Stomach (tissue), 9 donors: ENCODE data around the gene TRAPPC8. TPM values are rescaled to one million over a fixed set of nuclear protein-coding genes. Genes with fewer than 3 reads are reported as not detected.

Source experiments
- DNase-seq, 2 donors: peaks; one replicate each; pipeline versions ENCODE4 v3.0.0 to v3.0.0-alpha.2; 2013 to 2019
- H3K27ac ChIP-seq, 5 donors: fragments of 200-600 bp in 4 of 5; sonication (generic) in 4 of 5; one replicate each; pipeline ENCODE4 v1.5.1; 2013 to 2019; ENCODE audit warnings: mild to moderate bottlenecking in 1 of 5, moderate library complexity in 1 of 5
- H3K27me3 ChIP-seq, 3 donors: fragments of 200-600 bp; sonication (generic); one replicate each; pipeline ENCODE4 v1.5.1; 2017 to 2019; ENCODE audit warnings: mixed run types in 1 of 3
- H3K36me3 ChIP-seq, 4 donors: fragments of 200-600 bp; sonication (generic); 1 replicate in 3 of 4; 2 replicates in 1 of 4; pipeline ENCODE4 v1.5.1; 2016 to 2019
- H3K4me1 ChIP-seq, 4 donors: fragments of 200-600 bp; sonication (generic); one replicate each; pipeline ENCODE4 v1.5.1; 2016 to 2019
- H3K4me3 ChIP-seq, 4 donors: fragments of 200-600 bp; sonication (generic) in 3 of 4; one replicate each; pipeline ENCODE4 v1.5.1; 2016 to 2019; ENCODE audit warnings: mild to moderate bottlenecking in 1 of 4
- H3K9me3 ChIP-seq, 4 donors: fragments of 200-600 bp; sonication (generic); one replicate each; pipeline ENCODE4 v1.5.1; 2016 to 2019
- EP300 ChIP-seq: sonication (generic); formaldehyde crosslinking; IDR thresholded peaks from one replicate; pipeline ENCODE4 v1.6.1; 2017; ENCODE audit warnings: antibody characterized with exemption
- POLR2A ChIP-seq, 4 donors: fragments of 450-650 bp; IDR thresholded peaks; one replicate each; pipeline ENCODE4 v1.6.1; 2016; ENCODE audit warnings: antibody characterized with exemption in 4 of 4, control low read depth in 2 of 4, mild to moderate bottlenecking in 1 of 4, moderate library complexity in 1 of 4
- POLR2AphosphoS5 ChIP-seq, 3 donors: sonication (generic); formaldehyde crosslinking; IDR thresholded peaks; one replicate each; pipeline ENCODE4 v1.6.1; 2016; ENCODE audit warnings: antibody characterized with exemption in 3 of 3
- WGBS, 5 donors: extraction: QIAGEN DNeasy Blood & Tissue Kit in 3 of 5; methylation state at CpG; one replicate each; pipeline versions ENCODE4 v1.1.5 to v1.1.7; 2013 to 2018; 5-methylcytosine and 5-hydroxymethylcytosine counted together
- intact Hi-C: fragments of 100-400 bp; cut with DNase I; formaldehyde crosslinking; loops from one replicate; pipeline ENCODE4 v1.15.1; 2023; ENCODE audit warnings: low total_unique reads
- polyA plus RNA-seq, 3 donors: library from polyadenylated mRNA; stranded (reverse); fragments of 200-250 nt; gene quantifications; one replicate each; pipeline ENCODE4 v1.2.3, GENCODE V29; 2013
- small RNA-seq, 4 donors: library from RNA; depleted of rRNA; stranded (forward); fragments of <200 nt; gene quantifications; one replicate each; pipeline ENCODE3, GENCODE V24; 2016
- total RNA-seq, 5 donors: library from RNA; depleted of rRNA; stranded (reverse); fragments of >200 nt; gene quantifications; one replicate each; pipeline versions ENCODE4 v1.1.0 to v1.2.3, GENCODE V29; 2014 to 2016
- TF ChIP-seq, protein P1 (sequence below), 7 experiments: fragments of 450-650 bp in 4 of 7; fragments of 200-600 bp in 3 of 7; sonication (generic) in 3 of 7; IDR thresholded peaks; one replicate each; pipeline ENCODE4 v1.5.1; 2016 to 2019; ENCODE audit warnings: antibody characterized with exemption in 7 of 7, control low read depth in 2 of 7, mild to moderate bottlenecking in 1 of 7
- donor health status: healthy with polysubstance abuse.
- donor health status: Bipolar disorder and iron deficiency.
- donor health status: healthy.

Gene TRAPPC8
- total and polyA plus RNA-seq, 8 donors: 8.6 to 75.6 (median 37.2) TPM

- no peak for DNase-seq
- Histone ChIP-seq H3K27ac (no peak overlapping the region), H3K4me1 (no peaks in the 10 kb centered on the region), H3K9me3 (no peaks in the 10 kb centered on the region), H3K27me3 (no peaks in the 10 kb centered on the region), H3K36me3 (no peaks in the 10 kb centered on the region), H3K4me3 (no peak overlapping the region)
- TF ChIP-seq EP300 (no peak), POLR2A (IDR thresholded peaks at IDR 0.05) (no peak), POLR2AphosphoS5 (IDR thresholded peaks at IDR 0.05) (no peak)
- TF ChIP-seq, protein P1, sequence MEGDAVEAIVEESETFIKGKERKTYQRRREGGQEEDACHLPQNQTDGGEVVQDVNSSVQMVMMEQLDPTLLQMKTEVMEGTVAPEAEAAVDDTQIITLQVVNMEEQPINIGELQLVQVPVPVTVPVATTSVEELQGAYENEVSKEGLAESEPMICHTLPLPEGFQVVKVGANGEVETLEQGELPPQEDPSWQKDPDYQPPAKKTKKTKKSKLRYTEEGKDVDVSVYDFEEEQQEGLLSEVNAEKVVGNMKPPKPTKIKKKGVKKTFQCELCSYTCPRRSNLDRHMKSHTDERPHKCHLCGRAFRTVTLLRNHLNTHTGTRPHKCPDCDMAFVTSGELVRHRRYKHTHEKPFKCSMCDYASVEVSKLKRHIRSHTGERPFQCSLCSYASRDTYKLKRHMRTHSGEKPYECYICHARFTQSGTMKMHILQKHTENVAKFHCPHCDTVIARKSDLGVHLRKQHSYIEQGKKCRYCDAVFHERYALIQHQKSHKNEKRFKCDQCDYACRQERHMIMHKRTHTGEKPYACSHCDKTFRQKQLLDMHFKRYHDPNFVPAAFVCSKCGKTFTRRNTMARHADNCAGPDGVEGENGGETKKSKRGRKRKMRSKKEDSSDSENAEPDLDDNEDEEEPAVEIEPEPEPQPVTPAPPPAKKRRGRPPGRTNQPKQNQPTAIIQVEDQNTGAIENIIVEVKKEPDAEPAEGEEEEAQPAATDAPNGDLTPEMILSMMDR (IDR thresholded peaks at IDR 0.05): no peak
- WGBS, 5 donors: 91 to 98% (median 95%) methylated on average over 2 of the region's 2 CpGs
- intact Hi-C loops: no loop called here
Measured at GRCh38 chr18:31792580-31792911, 150.4 kb downstream of the TRAPPC8 start.

- Histone ChIP-seq H3K36me3 (no peaks in the 10 kb centered on the region), H3K4me3 (no peak overlapping the region), H3K4me1 (no peaks in the 10 kb centered on the region), H3K27ac (no peak overlapping the region), H3K9me3 (no peaks in the 10 kb centered on the region), H3K27me3 (no peaks in the 10 kb centered on the region)
- TF ChIP-seq, protein P1 (IDR thresholded peaks at IDR 0.05): no peak
- TF ChIP-seq POLR2AphosphoS5 (IDR thresholded peaks at IDR 0.05) (no peak), POLR2A (IDR thresholded peaks at IDR 0.05) (no peak), EP300 (no peak)
- WGBS, 5 donors: 82 to 87% (median 84%) methylated on average over 6 of the region's 6 CpGs
- peak in 1 of 2 donors; percentile 18 for DNase-seq
- intact Hi-C loops: no loop called here
Measured at GRCh38 chr18:31791817-31792579, 150.9 kb downstream of the TRAPPC8 start.

- H3K27ac ChIP-seq: no peak overlapping the region
- WGBS, 5 donors: 65 to 75% (median 69%) methylated on average over 10 of the region's 10 CpGs
- H3K36me3 ChIP-seq: no peaks in the 10 kb centered on the region
- no peaks in the 10 kb centered on the region for H3K9me3 ChIP-seq
- TF ChIP-seq, protein P1 (IDR thresholded peaks at IDR 0.05): no peak
- TF ChIP-seq POLR2A (IDR thresholded peaks at IDR 0.05) (no peak), EP300 (no peak), POLR2AphosphoS5 (IDR thresholded peaks at IDR 0.05) (no peak)
- H3K27me3 ChIP-seq: no peaks in the 10 kb centered on the region
- H3K4me1 ChIP-seq: no peaks in the 10 kb centered on the region
- intact Hi-C loops: no loop called here
- DNase-seq: no peak
- no peak overlapping the region for H3K4me3 ChIP-seq
Measured at GRCh38 chr18:31789409-31789808, 153.5 kb downstream of the TRAPPC8 start.

- no peaks in the 10 kb centered on the region for H3K4me1 ChIP-seq
- no peak for DNase-seq
- no peaks in the 10 kb centered on the region for H3K27me3 ChIP-seq
- no peak overlapping the region for H3K27ac ChIP-seq
- WGBS, 5 donors: 76 to 87% (median 80%) methylated on average over 3 of the region's 3 CpGs
- peaks cover 3 to 21% (median 15%) of the 10 kb centered on the region in 4 donors for H3K9me3 ChIP-seq
- no peak overlapping the region for H3K4me3 ChIP-seq
- no peaks in the 10 kb centered on the region for H3K36me3 ChIP-seq
- intact Hi-C loops: no loop called here
- TF ChIP-seq POLR2A (IDR thresholded peaks at IDR 0.05) (no peak), POLR2AphosphoS5 (IDR thresholded peaks at IDR 0.05) (no peak), EP300 (no peak)
- TF ChIP-seq, protein P1 (IDR thresholded peaks at IDR 0.05): no peak
Measured at GRCh38 chr18:31783059-31783458, 159.9 kb downstream of the TRAPPC8 start.

Small RNA genes lying within 50 kb of the gene (small RNA-seq; reads per million reads assigned to genes)
- 0 reads per million in 4 donors for gene RNU6-1050P

Other genes starting within 250 kb of the TRAPPC8 start
- gene SLC25A52, start 182.2 kb downstream of the TRAPPC8 start, total RNA-seq: not detected
- gene SLC25A52, start 182.2 kb downstream of the TRAPPC8 start, polyA plus RNA-seq: not detected
- 10 to 100 TPM in 2 of 5 donors, 1 to 10 TPM in 2, not detected in 1; 3.0 to 50.2 (median 11.2) TPM for gene RNF125, start 75.7 kb upstream of the TRAPPC8 start, total RNA-seq
- 1 to 10 TPM; 1.1 to 1.4 (median 1.2) TPM for gene RNF125, start 75.7 kb upstream of the TRAPPC8 start, polyA plus RNA-seq
- gene RNF138, start 148.7 kb upstream of the TRAPPC8 start, total RNA-seq: 10 to 100 TPM in 4 of 5 donors, not detected in 1; 11.2 to 42.2 (median 22.1) TPM
- 10 to 100 TPM in 2 of 3 donors, 1 to 10 TPM in 1; 8.5 to 16.0 (median 12.4) TPM for gene RNF138, start 148.7 kb upstream of the TRAPPC8 start, polyA plus RNA-seq
- 1 to 10 TPM in 1 of 5 donors, not detected in 4; 1.1 TPM for gene MEP1B, start 246.9 kb upstream of the TRAPPC8 start, total RNA-seq
- gene MEP1B, start 246.9 kb upstream of the TRAPPC8 start, polyA plus RNA-seq: not detected